Activated CD4-positive, alpha-beta memory T cell treated with anti-CD3 and anti-CD28 coated beads for 36 hours (primary cell): Measurements from ENCODE around the gene SLC10A7. TPM values are rescaled to one million over a fixed set of nuclear protein-coding genes. Genes with fewer than 3 reads are reported as not detected.

ENCODE experiments used
- CTCF ChIA-PET: fragments of 350-600 bp; sonication (Branson Sonifier 250); formaldehyde crosslinking; loops from one replicate; lab custom pipeline; 2021; ENCODE audit warnings: antibody characterized with exemption, inconsistent platforms; lab: Charles Lee
- POLR2A ChIA-PET: fragments of 350-600 bp; sonication (Branson Sonifier 250); formaldehyde crosslinking; loops from one replicate; lab custom pipeline; 2021; ENCODE audit warnings: antibody characterized with exemption; lab: Charles Lee
- DNase-seq: peaks from one replicate; pipeline ENCODE4 v3.0.0-alpha.2; 2020
- H3K27ac Mint-ChIP-seq: one replicate; pipeline ENCODE4 v1.8.0; 2021; ENCODE audit warnings: mixed read lengths
- H3K27me3 Mint-ChIP-seq: one replicate; pipeline ENCODE4 v1.8.0; 2021; ENCODE audit warnings: mixed read lengths
- H3K36me3 Mint-ChIP-seq: one replicate; pipeline ENCODE4 v1.8.0; 2021; ENCODE audit warnings: mixed read lengths
- H3K4me1 Mint-ChIP-seq: one replicate; pipeline ENCODE4 v1.8.0; 2021; ENCODE audit warnings: low read depth, mixed read lengths
- H3K4me3 Mint-ChIP-seq: one replicate; pipeline ENCODE4 v1.8.0; 2021; ENCODE audit warnings: mild to moderate bottlenecking, mixed read lengths
- H3K9me3 Mint-ChIP-seq: one replicate; pipeline ENCODE4 v1.8.0; 2021; ENCODE audit warnings: mixed read lengths
- intact Hi-C: fragments of 100-400 bp; cut with micrococcal nuclease; formaldehyde crosslinking; loops from one replicate; pipeline ENCODE4 v1.15.1; 2023
- total RNA-seq, 2 experiments: library from RNA; stranded (reverse); gene quantifications; one replicate each; pipeline ENCODE4 v1.2.3, GENCODE V29; 2021

The SLC10A7 gene
- total RNA-seq, 2 experiments from 2014 or later = 10.9 to 14.7 TPM

DNA sequence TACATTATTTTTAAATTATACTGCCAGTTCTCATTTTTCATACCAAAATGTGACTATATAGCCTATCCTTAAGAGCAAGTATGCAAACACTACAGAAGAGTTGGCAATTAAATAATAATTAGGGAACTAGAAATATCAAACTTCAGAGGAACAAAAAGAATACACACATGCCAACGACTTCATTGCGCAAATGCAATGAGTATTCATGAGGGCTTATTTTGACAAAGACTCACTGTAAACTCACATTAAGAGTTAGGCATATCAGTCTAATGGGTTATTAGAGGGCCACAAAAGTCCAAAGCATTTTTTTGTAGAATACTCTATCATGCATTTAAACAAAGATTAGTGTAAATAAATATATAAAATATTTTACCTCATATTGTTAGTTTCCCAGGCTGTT is 31.6 kb downstream of the SLC10A7 start:
- Mint-ChIP-seq H3K9me3 (no peaks in the 10 kb centered on the region), H3K36me3 (peaks cover 5% of the 10 kb centered on the region), H3K4me3 (no peak overlapping the region), H3K4me1 (peaks cover 32% of the 10 kb centered on the region), H3K27me3 (no peaks in the 10 kb centered on the region), H3K27ac (no peak overlapping the region)
- POLR2A ChIA-PET = no interaction called here
- no peak for DNase-seq
- intact Hi-C loops = no loop called here
- CTCF ChIA-PET = no interaction called here

DNA sequence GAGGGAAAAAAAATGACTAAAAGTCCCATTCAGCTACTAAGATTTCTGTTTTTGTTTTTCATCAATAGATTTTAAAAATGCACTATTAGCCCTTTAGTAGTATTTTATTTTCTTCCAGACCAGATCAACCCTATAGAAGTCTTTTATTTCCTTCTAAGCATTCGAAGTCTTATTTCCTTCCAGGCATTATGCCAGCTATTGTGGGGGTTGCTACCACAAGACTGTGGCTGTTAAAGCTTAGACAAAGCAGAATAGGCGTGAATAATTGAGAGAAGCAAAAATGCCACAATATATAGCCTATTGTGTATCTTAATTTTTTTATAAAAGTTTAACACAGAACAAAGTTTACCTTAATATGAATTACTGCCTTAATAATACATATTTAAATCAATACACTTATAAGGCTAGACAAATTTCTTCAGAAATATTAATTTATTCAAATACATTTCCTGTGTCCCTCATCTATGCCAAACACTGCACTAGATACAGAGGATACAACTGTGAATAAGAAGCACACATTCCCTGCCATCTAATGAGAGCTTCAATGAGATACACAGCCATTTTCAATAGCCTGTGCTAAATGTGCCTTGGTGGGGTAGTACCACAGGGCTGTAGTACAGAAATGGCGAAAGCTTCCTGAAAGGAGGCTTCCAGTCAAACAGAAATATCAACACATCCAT is 33.1 kb downstream of the SLC10A7 start:
- intact Hi-C loops = no loop called here
- Mint-ChIP-seq H3K27me3 (no peaks in the 10 kb centered on the region), H3K4me1 (peaks cover 24% of the 10 kb centered on the region), H3K27ac (no peak overlapping the region), H3K9me3 (peaks cover 6% of the 10 kb centered on the region), H3K4me3 (no peak overlapping the region), H3K36me3 (peaks cover 16% of the 10 kb centered on the region)
- CTCF ChIA-PET = no interaction called here
- POLR2A ChIA-PET = no interaction called here
- no peak for DNase-seq

DNA sequence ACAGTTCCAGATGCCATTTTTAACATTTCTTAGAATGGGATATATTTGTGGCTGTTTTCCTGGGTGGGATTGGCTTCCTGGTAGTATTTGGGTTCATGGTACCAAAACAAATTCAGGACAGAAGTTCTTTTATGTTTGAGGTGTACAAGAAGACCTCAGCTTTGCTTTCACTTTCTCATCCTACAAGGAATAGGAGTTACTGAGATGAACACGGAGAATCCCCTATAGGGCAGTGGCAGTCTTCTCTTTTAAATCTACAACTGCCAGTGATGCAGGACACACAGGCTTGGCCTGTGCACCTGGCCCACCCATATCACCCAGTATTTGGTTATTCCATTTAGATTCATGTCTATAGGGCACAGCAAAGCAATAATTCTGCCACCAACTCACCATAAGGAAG is 35.2 kb downstream of the SLC10A7 start:
- intact Hi-C loops = loop anchor here (1.0 kb wide), 1 partner anchor 28 kb away; no protein-coding TSS in a partner anchor
- Mint-ChIP-seq H3K27ac (peak overlapping the region; percentile 33), H3K4me1 (peaks cover 27% of the 10 kb centered on the region), H3K27me3 (no peaks in the 10 kb centered on the region), H3K36me3 (peaks cover 34% of the 10 kb centered on the region), H3K4me3 (no peak overlapping the region), H3K9me3 (peaks cover 25% of the 10 kb centered on the region)
- ChIA-PET POLR2A (no interaction called here), CTCF (interaction anchor here (1.3 kb wide), 1 partner anchor 20 kb away, joined by 3 read pairs; no protein-coding TSS in a partner anchor)
- no peak for DNase-seq

DNA sequence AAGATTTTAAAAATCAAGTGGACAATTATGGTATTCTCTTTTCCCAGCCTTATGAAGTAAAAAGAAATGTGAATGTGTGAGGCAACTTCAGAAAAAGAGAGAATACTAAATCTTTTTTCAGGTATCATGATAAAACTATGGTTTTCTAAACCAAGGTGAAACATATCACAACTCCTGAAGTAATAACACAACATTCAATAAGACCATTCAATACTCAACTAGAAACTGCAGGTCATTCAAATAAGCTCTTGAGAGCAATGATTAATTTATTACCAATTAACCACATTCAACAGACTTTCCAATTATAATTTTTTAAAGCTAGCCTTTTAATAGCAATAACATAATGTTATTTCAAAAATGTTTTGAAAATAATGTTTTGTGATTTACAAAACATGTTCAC is 35.8 kb downstream of the SLC10A7 start:
- DNase-seq = no peak
- Mint-ChIP-seq H3K27me3 (no peaks in the 10 kb centered on the region), H3K4me1 (peaks cover 27% of the 10 kb centered on the region), H3K27ac (no peak overlapping the region), H3K4me3 (no peak overlapping the region), H3K36me3 (peaks cover 34% of the 10 kb centered on the region), H3K9me3 (peaks cover 26% of the 10 kb centered on the region)
- POLR2A ChIA-PET = no interaction called here
- intact Hi-C loops = loop anchor here (1.0 kb wide), 1 partner anchor 28 kb away; no protein-coding TSS in a partner anchor
- CTCF ChIA-PET = interaction anchor here (0.6 to 1.3 kb wide), 2 partner anchors 19 to 390 kb away, joined by 3 read pairs; no protein-coding TSS in a partner anchor

DNA sequence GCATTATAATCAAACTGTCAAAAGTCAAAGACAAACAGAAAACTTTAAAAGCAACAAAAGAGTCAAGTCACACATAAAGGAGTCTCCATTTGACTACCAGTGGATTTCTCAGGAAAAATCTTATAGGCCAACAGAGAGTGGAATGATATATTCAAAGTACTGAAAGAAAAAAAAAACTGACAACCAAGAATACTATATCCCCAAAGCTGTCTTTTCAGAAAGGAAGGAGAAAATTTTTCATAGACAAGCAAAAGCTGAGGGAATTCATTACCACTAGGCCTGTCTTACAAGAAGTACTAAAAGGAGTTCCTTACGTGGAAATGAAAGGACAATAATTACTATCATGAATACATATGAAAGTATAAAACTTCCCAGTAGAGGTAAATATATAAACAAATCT is 39.0 kb downstream of the SLC10A7 start:
- DNase-seq = no peak
- Mint-ChIP-seq H3K27ac (no peak overlapping the region), H3K4me1 (peaks cover 24% of the 10 kb centered on the region), H3K4me3 (no peak overlapping the region), H3K36me3 (peaks cover 40% of the 10 kb centered on the region), H3K27me3 (no peaks in the 10 kb centered on the region), H3K9me3 (peaks cover 26% of the 10 kb centered on the region)
- ChIA-PET CTCF (no interaction called here), POLR2A (no interaction called here)
- intact Hi-C loops = no loop called here

DNA sequence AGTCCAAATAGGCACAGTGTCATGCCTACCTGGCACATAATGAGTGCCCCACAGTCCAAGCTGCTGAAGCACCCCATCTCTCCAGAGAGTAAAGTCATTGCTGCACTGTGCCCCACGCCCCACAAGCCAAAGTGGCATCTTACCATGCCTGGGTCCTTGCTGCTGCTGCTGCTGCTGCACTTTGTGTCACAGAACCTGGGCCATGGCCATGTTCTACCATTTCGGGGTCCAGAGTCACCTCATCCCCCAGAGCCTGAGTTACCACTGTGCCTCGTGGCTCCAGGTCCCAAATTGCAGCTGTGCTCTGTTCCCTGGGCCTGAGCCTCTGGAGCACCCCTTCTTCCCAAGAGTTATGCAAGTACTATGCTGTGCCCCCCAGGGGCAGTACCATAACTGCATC is 40.5 kb downstream of the SLC10A7 start:
- no peak overlapping the region for H3K27ac Mint-ChIP-seq
- intact Hi-C loops = no loop called here
- peaks cover 44% of the 10 kb centered on the region for H3K36me3 Mint-ChIP-seq
- POLR2A ChIA-PET = no interaction called here
- no peak for DNase-seq
- no peaks in the 10 kb centered on the region for H3K27me3 Mint-ChIP-seq
- CTCF ChIA-PET = interaction anchor here (0.9 kb wide), 1 partner anchor 14 kb away, joined by 3 read pairs; no protein-coding TSS in a partner anchor
- H3K9me3 Mint-ChIP-seq = peaks cover 26% of the 10 kb centered on the region
- no peak overlapping the region for H3K4me3 Mint-ChIP-seq
- peaks cover 10% of the 10 kb centered on the region for H3K4me1 Mint-ChIP-seq

DNA sequence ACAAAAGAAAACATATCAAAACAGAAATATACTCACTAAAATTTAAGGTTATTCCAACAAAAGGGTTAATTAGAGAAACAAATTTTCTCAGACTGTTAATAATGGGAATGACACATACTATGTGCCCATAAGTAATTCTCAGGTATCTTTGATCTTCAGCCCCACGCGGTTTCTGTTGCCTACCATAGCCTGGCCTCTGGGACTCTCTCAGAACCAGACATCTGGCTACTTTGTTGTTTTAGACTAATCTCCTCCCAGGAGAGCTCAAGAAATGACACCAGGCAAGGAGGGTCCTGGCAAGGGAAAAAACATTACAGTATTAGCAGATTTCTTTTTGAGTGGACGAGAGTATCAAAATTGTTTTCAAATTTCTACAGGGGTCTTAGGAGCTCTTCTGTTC is 43.7 kb downstream of the SLC10A7 start:
- Mint-ChIP-seq H3K4me1 (peaks cover 3% of the 10 kb centered on the region), H3K9me3 (peaks cover 13% of the 10 kb centered on the region), H3K27me3 (no peaks in the 10 kb centered on the region), H3K27ac (no peak overlapping the region), H3K36me3 (peaks cover 26% of the 10 kb centered on the region), H3K4me3 (no peak overlapping the region)
- ChIA-PET CTCF (no interaction called here), POLR2A (no interaction called here)
- DNase-seq = no peak
- intact Hi-C loops = no loop called here

DNA sequence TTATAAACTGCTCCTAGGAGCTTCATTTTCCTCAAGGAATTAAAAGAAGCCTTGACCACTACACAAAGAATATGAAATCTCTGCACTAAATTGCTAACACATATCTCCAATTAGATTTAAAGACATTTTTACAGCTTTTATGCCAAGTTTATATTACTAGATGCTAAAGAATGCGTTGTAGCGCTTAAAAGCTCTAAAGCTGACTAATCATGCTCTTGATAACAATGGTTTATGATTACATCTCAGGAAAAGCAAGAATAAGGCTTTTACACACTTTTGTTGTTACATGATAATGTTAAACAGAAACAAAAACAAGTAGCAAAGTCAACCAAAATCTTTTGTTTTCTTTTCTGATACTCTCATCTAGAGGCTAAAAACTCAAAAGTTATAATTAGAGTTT is 44.7 kb downstream of the SLC10A7 start:
- CTCF ChIA-PET = no interaction called here
- peaks cover 5% of the 10 kb centered on the region for H3K9me3 Mint-ChIP-seq
- POLR2A ChIA-PET = no interaction called here
- H3K27me3 Mint-ChIP-seq = no peaks in the 10 kb centered on the region
- no peak overlapping the region for H3K27ac Mint-ChIP-seq
- H3K36me3 Mint-ChIP-seq = peaks cover 18% of the 10 kb centered on the region
- intact Hi-C loops = no loop called here
- no peak for DNase-seq
- H3K4me1 Mint-ChIP-seq = peaks cover 3% of the 10 kb centered on the region
- H3K4me3 Mint-ChIP-seq = no peak overlapping the region

DNA sequence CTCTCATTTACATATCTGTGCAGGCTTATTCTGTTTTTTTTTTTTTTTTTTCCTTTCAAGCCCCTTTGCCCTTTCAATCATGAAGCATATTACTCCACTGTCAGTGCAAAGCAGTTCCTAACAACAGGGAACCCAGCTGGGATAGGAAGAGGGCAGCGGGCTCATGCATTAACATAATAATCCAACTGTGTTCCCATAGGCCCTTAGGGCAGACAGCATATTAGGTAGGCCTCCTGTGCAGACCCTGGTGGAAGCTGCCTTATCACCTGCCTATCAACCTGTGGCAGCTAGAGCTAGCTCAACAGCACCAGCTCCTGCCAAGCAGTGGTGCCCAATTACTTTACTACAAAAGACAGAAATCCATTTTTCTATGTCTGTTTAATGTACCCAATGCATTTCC is 49.3 kb downstream of the SLC10A7 start:
- Mint-ChIP-seq H3K9me3 (no peaks in the 10 kb centered on the region), H3K27me3 (no peaks in the 10 kb centered on the region), H3K27ac (no peak overlapping the region), H3K4me3 (no peak overlapping the region), H3K36me3 (peaks cover 4% of the 10 kb centered on the region), H3K4me1 (no peaks in the 10 kb centered on the region)
- CTCF ChIA-PET = no interaction called here
- no peak for DNase-seq
- POLR2A ChIA-PET = no interaction called here
- intact Hi-C loops = no loop called here

DNA sequence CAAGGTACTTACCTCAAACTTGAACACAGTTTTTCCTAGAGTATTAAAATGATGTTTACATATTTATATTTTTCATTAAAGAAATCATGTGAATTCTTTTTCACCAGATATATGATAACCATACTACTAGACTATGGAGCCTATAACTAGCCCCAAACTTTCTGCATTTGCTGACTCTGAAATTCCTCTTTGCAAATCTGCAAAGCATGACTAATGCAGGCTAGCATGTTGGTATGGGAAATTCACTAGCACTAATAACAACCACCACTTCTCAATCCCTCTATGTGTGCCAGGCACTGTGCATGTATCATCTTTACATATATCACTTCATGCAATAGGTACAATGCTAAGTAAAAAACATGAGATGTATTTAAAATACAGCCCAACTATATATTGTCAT is 51.1 kb downstream of the SLC10A7 start:
- Mint-ChIP-seq H3K27me3 (no peaks in the 10 kb centered on the region), H3K36me3 (no peaks in the 10 kb centered on the region), H3K27ac (no peak overlapping the region), H3K4me1 (peaks cover 8% of the 10 kb centered on the region), H3K9me3 (no peaks in the 10 kb centered on the region), H3K4me3 (no peak overlapping the region)
- ChIA-PET POLR2A (no interaction called here), CTCF (no interaction called here)
- no peak for DNase-seq
- intact Hi-C loops = no loop called here

DNA sequence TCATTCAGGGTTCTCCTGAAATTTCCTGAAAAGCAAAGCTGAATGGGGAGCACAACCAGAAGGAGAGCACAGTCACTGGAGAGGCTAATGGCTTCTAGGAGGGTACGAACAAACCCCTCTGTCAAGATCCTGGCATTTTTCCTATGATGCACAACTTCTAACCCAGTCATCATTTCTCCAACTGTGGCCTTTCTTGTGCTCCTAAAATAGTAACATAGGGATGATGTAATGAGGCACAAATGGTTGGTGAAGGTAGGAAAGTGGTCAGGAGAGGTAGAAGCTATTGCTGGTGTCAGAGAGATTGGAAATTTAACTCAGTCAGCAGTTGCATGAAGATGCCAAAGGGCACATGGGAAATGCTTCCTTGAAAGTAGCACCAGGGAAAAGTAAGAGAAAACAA is 52.7 kb downstream of the SLC10A7 start:
- no peak overlapping the region for H3K4me3 Mint-ChIP-seq
- H3K9me3 Mint-ChIP-seq = no peaks in the 10 kb centered on the region
- POLR2A ChIA-PET = no interaction called here
- no peak for DNase-seq
- CTCF ChIA-PET = no interaction called here
- no peaks in the 10 kb centered on the region for H3K27me3 Mint-ChIP-seq
- H3K36me3 Mint-ChIP-seq = no peaks in the 10 kb centered on the region
- peaks cover 11% of the 10 kb centered on the region for H3K4me1 Mint-ChIP-seq
- intact Hi-C loops = no loop called here
- no peak overlapping the region for H3K27ac Mint-ChIP-seq

DNA sequence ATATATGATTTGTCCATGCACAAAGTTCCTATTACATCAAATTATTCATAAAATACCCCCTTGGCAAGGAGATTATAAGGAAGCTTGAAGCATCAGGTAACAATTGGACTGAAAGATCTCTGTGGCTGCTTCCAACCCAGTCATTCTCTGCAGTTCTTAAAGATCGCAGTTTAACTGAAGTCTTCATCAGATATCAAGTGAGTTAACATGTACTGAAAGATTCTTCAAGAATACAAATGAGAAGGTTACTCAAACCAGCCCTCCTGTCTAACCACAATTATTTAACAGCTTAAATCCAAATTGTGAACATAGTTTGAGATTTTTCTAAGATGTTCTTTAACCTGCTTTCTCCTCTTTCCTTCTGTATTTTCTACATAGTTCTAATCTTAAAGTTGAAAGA is 56.1 kb downstream of the SLC10A7 start:
- intact Hi-C loops = no loop called here
- H3K36me3 Mint-ChIP-seq = no peaks in the 10 kb centered on the region
- DNase-seq = no peak
- no peak overlapping the region for H3K4me3 Mint-ChIP-seq
- H3K9me3 Mint-ChIP-seq = no peaks in the 10 kb centered on the region
- CTCF ChIA-PET = no interaction called here
- peaks cover 11% of the 10 kb centered on the region for H3K4me1 Mint-ChIP-seq
- H3K27me3 Mint-ChIP-seq = no peaks in the 10 kb centered on the region
- POLR2A ChIA-PET = no interaction called here
- H3K27ac Mint-ChIP-seq = no peak overlapping the region

DNA sequence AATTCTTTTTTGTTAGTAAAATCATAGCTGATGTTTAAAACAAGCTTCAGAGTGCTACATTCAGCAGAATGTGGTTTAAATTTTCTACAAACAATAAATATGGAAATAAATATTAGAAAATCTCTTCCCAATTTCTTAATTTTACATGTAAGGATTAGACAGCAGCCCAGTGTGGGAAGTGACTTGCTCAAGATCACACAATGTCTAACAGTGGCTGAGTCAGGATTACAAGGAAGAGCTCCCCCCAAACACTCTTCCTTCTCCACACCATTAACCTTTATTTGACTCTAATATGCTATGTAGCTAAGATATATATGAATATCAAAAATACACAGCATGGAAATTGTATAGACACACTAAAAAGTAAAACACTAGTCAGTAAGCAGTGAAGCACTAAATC is 59.5 kb downstream of the SLC10A7 start:
- ChIA-PET POLR2A (no interaction called here), CTCF (interaction anchor here (0.6 kb wide), 1 partner anchor 321 kb away, joined by 4 read pairs; no protein-coding TSS in a partner anchor)
- Mint-ChIP-seq H3K4me1 (peaks cover 27% of the 10 kb centered on the region), H3K36me3 (peaks cover 5% of the 10 kb centered on the region), H3K9me3 (no peaks in the 10 kb centered on the region), H3K27ac (no peak overlapping the region), H3K27me3 (no peaks in the 10 kb centered on the region), H3K4me3 (no peak overlapping the region)
- DNase-seq = no peak
- intact Hi-C loops = no loop called here
